GM04503 (cell line): ENCODE measurements around the gene SMIM43.
A peak's percentile ranks its signal among the peaks of the same experiment; 100 is the strongest.

ENCODE experiments used
- DNase-seq: peaks from one replicate; pipeline ENCODE4 v3.0.0-alpha.2; 2012; ENCODE audit warnings: low read depth

Gene SMIM43

DNA sequence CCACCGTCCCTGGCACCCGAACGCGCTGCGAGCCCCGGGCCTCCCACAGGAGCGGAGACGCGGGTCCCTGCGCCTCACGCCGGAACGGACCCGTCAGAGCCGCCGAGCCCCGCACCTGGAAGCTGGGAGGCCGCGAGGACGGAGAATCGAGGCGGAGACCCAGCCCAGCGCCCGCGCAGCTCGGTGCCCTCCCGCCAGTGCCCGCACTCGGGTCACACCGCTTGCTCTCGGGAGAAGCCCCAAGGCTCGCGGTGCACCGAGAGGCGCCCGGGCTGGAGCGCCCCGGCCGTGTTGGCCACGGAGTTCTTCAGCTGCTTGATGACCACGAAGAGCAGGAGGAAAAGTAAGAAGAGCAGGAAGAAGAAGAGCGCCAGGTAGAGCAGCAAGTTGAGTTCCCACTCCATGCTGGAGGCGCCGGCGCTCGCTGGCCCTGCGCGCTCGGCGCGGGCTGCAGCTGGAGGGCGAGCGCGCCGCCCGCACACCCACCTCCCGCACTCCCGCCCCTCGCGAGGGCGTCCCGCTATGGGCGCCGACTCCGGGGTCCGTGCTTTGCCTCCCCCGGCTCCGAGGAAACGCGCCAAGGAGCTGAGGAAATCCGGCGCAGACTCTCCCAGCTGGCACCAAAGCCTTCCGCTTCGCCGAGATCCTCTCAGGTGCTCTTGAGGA, at the start of gene SMIM43:
SMIM43 (minus strand) TSS at position 463 of the 666 bp plus-strand sequence; CDS start at position 404, 59 bp downstream.
- DNase-seq = no peak

GRCh38 chr4:121814756-121815155, 49.8 kb upstream of the SMIM43 start:
- no peak for DNase-seq

DNA sequence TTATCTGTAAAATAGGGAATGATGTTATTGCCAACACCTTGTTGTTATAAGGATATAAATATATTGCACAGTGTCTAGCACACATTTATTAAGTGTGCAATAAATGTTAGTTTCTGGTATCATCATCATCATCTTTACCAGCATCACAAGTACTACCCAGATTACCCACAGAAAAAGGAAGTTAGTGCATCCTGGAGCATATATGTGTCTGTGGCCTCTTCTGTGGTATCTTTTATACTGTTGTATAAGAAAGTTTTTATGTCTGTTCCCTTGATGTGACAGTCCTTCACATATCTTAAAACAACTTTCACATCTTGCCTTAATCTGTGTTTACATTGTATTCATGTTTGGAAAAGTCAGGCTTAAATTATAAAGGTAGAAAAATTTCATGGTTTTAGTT, 46.2 kb upstream of the SMIM43 start:
- DNase-seq = no peak

GRCh38 chr4:121806411-121806810, 41.4 kb upstream of the SMIM43 start:
- DNase-seq = no peak

- DNase-seq = no peak
Measured at GRCh38 chr4:121801715-121802075, 36.7 kb upstream of the SMIM43 start.

GRCh38 chr4:121800961-121801714, 36.2 kb upstream of the SMIM43 start, which contains the start of gene EXOSC9:
EXOSC9 (plus strand) TSS chr4:121801323; CDS start chr4:121801425, 102 bp downstream.
- DNase-seq = peak; percentile 67

DNA sequence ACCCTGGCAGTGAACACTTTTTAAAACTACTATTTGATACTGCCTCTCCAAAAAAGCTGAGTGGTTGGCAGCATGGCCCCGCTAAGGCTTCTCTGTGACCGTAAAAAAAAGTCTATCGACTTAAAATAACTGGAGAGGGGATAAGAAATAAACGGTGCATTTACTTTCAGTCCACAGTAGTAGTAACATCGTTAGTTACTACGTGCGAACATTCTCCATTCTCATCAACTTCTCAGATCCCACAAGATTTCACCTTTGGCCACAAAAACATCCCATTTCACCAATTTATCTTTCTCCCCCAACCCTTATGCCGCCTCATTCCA, 35.6 kb upstream of the SMIM43 start:
- DNase-seq = no peak

- DNase-seq = no peak
Measured at GRCh38 chr4:121799867-121800501, 35.0 kb upstream of the SMIM43 start.

- DNase-seq = no peak
Measured at GRCh38 chr4:121799208-121799823, 34.4 kb upstream of the SMIM43 start.

DNA sequence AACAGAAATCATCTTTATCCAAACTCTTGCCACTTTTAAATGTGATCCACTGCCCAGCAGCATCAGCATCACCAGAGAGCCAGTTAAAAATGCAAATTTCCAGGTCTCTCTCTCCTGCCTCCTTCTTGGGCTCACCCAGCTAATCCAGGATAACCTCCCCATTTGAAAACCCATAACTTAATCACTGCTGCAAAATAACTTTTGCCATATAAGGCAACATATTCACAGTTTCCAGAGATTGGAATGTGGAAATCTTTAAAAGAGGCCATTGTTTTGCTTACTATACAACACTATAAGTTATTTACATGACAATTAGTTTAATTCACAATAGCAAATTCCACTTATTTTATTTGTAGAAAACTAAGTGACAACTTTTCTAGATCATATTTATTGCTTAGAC, 31.3 kb upstream of the SMIM43 start:
- no peak for DNase-seq

DNA sequence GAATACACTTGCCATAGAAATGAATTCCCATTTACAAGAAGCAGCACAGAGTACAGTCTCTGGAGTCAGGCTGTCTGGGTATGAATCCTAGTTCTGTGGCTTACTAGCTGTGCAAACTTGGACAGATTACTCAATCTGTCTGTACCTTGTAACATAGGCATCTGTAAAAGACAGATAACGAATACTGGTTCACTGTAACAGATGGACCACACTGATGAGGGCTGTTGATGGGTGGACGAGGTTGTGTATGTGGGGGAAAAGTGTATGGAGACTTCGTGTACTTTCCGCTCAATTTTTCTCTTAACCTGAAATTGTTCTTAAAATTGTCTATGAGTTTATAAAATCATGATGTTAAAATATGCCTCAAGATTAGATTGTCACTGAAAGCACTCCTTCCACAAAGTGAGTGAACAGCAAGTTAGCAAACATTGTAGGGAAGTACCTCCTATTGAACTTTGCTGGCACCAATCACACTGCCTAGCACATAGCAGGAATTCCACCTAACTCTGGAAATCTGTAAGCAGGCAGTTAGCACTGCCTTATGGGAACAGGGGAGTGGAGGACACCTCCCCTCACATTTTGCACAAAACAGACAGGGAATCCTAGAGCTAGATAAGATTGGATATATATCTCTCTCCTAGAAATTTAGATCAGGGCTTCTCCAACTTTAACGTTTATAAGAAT, 29.7 kb upstream of the SMIM43 start:
- DNase-seq = no peak

DNA sequence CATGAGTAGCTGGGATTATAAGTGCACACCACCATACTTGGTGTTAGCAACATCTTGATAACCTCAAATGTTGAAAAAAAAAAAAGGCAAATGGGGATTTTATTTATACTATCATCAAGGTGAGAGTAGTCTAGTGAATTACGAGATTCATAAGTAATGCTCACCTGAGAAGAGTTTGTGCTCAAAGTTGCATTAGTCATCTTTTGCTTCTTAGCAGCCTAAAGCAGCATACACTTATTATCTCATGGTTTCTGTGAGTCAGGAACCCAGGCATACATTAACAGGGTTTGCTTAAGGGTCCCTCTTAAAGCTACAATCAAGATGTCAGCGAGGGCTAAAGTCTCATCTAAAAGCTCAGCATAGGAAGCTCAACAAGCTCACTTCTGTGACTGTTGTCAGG, 28.0 kb upstream of the SMIM43 start:
- no peak for DNase-seq

- peak; percentile 69 for DNase-seq
Measured at GRCh38 chr4:121791481-121791880, 26.5 kb upstream of the SMIM43 start.

DNA sequence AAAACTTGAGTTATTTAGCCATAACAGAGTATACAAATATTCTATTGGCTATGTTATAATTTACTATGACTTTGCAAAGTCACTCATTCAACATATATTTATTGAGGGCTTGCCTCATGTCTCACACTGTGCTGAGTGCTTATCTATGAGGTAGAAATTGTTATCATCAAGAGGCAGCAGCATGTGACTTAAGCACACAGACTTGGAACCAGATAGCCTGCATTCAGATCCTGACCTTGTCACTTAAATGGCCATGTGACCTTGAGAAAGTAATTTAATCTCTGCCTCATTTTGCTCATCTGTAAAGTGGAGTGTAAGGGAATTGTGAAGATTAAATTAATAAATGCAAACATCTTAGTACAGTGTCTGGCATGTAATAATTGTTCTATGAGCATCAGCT, 26.0 kb upstream of the SMIM43 start:
- DNase-seq = no peak

GRCh38 chr4:121789960-121790829, 25.2 kb upstream of the SMIM43 start:
- DNase-seq = no peak

DNA sequence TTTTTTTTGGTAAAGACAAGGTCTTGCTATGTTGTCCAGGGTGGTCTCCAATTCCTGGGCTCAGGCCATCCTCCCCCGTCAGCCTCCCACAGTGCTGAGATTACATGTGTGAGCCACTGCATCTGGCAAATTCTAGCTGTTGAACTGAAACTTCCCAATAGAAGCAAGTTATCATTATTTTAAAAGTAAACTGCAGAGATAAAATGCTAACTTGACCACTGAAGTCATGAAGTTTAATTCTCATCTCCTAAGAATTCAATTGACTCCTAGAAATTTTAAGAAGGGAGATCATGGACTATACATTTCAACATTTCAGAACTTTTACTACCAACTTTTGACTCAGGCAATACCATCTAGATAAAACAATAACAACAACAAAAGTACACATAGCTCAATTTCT, 24.5 kb upstream of the SMIM43 start:
- DNase-seq = no peak

- no peak for DNase-seq
Measured at GRCh38 chr4:121788896-121789295, 23.9 kb upstream of the SMIM43 start.

GRCh38 chr4:121786221-121786620, 21.3 kb upstream of the SMIM43 start:
- no peak for DNase-seq

- DNase-seq = no peak
Measured at GRCh38 chr4:121785479-121785878, 20.5 kb upstream of the SMIM43 start.

DNA sequence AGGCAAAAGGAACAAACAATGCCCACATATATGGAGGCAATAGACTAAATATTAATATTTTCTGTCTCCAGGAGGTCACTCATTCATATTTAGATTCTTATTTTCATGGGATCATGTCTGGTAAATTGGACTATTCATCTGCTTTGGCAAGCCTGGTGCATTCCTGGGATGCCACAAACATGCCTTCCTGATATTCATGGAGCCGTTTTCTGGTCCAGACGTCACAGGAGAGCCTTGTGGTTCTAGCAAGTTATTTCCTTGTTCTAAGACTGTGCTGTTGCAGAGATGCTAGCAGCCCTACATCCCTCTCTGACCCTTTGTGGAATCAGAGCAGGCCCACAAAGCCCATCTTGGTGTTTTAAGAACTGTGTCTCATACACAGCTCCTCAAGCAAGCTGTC, 20.0 kb upstream of the SMIM43 start:
- DNase-seq = peak; percentile 94

- DNase-seq = no peak
Measured at GRCh38 chr4:121784401-121784800, 19.4 kb upstream of the SMIM43 start.
